Measurements from ENCODE around the gene MESP1. TPM values are rescaled to one million over a fixed set of nuclear protein-coding genes. Genes with fewer than 3 reads are reported as not detected.

Gene MESP1
- total RNA-seq, 1 experiment from 2014 or later = 32.9 TPM

DNA sequence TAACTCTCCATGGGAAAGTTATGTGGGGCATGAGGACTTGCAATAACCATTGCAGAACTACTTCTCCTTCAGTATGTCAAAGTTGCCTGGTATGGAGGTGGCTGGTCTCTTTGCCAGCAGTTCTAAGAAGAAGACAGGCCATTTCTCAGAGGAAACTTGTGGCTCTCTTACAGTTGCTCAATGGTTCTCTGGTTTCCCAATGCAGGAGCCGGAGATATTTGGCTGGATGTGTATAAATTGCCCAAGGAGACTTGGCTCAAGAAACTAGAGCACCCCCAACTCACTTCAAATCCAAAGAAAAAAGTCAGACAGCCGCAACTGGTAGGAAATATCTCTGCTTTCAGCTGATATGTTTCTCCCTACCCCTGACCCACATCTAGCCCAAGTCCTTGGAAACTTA lies 36.3 kb downstream of the MESP1 start:
- intact Hi-C loops (cut with micrococcal nuclease) = no loop called here
- H3K79me2 ChIP-seq (ENCODE audit: low read length) = no peaks in the 10 kb centered on the region
- TF ChIP-seq, protein P1, sequence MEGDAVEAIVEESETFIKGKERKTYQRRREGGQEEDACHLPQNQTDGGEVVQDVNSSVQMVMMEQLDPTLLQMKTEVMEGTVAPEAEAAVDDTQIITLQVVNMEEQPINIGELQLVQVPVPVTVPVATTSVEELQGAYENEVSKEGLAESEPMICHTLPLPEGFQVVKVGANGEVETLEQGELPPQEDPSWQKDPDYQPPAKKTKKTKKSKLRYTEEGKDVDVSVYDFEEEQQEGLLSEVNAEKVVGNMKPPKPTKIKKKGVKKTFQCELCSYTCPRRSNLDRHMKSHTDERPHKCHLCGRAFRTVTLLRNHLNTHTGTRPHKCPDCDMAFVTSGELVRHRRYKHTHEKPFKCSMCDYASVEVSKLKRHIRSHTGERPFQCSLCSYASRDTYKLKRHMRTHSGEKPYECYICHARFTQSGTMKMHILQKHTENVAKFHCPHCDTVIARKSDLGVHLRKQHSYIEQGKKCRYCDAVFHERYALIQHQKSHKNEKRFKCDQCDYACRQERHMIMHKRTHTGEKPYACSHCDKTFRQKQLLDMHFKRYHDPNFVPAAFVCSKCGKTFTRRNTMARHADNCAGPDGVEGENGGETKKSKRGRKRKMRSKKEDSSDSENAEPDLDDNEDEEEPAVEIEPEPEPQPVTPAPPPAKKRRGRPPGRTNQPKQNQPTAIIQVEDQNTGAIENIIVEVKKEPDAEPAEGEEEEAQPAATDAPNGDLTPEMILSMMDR (conservative IDR thresholded peaks at IDR 0.05; ENCODE audit: low read depth, low read length) = no peak
- TF ChIP-seq EZH2 (IDR thresholded peaks at IDR 0.05; ENCODE audit: low read length, unreplicated experiment) = no peak
- no peak for TF ChIP-seq EZH2phosphoT487 (IDR thresholded peaks at IDR 0.05; ENCODE audit: borderline replicate concordance, low read length)
- ChIA-PET POLR2A (ENCODE audit: unreplicated experiment) (no interaction called here), CTCF (no interaction called here)
- BruUV-seq (replicated peaks) = no TSS peak
- no peaks in the 10 kb centered on the region for H3K9me3 ChIP-seq (ENCODE audit: low read length)
- no peaks in the 10 kb centered on the region for H4K20me1 ChIP-seq (ENCODE audit: low read length)
- H3K27me3 ChIP-seq (ENCODE audit: low read length) = no peaks in the 10 kb centered on the region
- H3F3A ChIP-seq (ENCODE audit: low read length, unreplicated experiment) = no peaks in the 10 kb centered on the region
- H3K4me3 ChIP-seq (ENCODE audit: low read length) = no peak overlapping the region
- no peak overlapping the region for H3K4me2 ChIP-seq (ENCODE audit: low read length)
- H3K36me3 ChIP-seq (ENCODE audit: low read depth, low read length) = no peaks in the 10 kb centered on the region
- no peak overlapping the region for H3K9ac ChIP-seq (ENCODE audit: low read length)
- H2AFZ ChIP-seq (ENCODE audit: low read length) = no peak overlapping the region
- H3K9me2 ChIP-seq (replicated peaks; ENCODE audit: low read length) = no peaks in the 10 kb centered on the region
- DNase-seq (no peak), ATAC-seq (no peak)
- H3K4me1 ChIP-seq (ENCODE audit: insufficient read depth, low read length) = no peaks in the 10 kb centered on the region
- H3K27ac ChIP-seq (ENCODE audit: low read length) = no peak overlapping the region

DNA sequence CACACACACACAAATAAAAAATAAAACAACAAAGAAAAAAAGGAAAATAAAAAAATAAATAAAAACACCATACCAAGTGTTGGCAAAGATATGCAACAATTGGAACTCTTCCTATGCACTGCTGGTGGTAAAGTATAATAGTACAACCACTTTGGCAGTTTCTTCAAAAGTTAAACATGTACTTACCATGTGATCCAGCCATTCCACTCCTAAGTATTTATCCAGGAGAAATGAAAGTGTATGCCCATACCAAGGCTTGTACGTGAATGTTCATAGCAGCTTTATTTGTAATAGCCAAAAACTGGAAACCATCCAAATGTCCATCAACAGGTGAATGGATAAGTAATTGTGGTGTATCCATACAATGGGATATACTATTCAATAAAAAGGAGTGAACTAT lies 43.5 kb downstream of the MESP1 start:
- no peak overlapping the region for H3K4me3 ChIP-seq (ENCODE audit: low read length)
- no peaks in the 10 kb centered on the region for H3K9me3 ChIP-seq (ENCODE audit: low read length)
- intact Hi-C loops (cut with micrococcal nuclease) = no loop called here
- BruUV-seq (replicated peaks) = no TSS peak
- H3K36me3 ChIP-seq (ENCODE audit: low read depth, low read length) = no peaks in the 10 kb centered on the region
- H3K9me2 ChIP-seq (replicated peaks; ENCODE audit: low read length) = no peaks in the 10 kb centered on the region
- H3K4me2 ChIP-seq (ENCODE audit: low read length) = no peak overlapping the region
- no peaks in the 10 kb centered on the region for H3K27me3 ChIP-seq (ENCODE audit: low read length)
- no peaks in the 10 kb centered on the region for H3F3A ChIP-seq (ENCODE audit: low read length, unreplicated experiment)
- H3K79me2 ChIP-seq (ENCODE audit: low read length) = no peaks in the 10 kb centered on the region
- no peak overlapping the region for H2AFZ ChIP-seq (ENCODE audit: low read length)
- H3K4me1 ChIP-seq (ENCODE audit: insufficient read depth, low read length) = no peaks in the 10 kb centered on the region
- H4K20me1 ChIP-seq (ENCODE audit: low read length) = no peaks in the 10 kb centered on the region
- ChIA-PET CTCF (no interaction called here), POLR2A (ENCODE audit: unreplicated experiment) (no interaction called here)
- ATAC-seq (no peak), DNase-seq (no peak)
- no peak for TF ChIP-seq EZH2phosphoT487 (IDR thresholded peaks at IDR 0.05; ENCODE audit: borderline replicate concordance, low read length)
- TF ChIP-seq, protein P1 (conservative IDR thresholded peaks at IDR 0.05; ENCODE audit: low read depth, low read length) = no peak
- no peak overlapping the region for H3K27ac ChIP-seq (ENCODE audit: low read length)
- no peak overlapping the region for H3K9ac ChIP-seq (ENCODE audit: low read length)

DNA sequence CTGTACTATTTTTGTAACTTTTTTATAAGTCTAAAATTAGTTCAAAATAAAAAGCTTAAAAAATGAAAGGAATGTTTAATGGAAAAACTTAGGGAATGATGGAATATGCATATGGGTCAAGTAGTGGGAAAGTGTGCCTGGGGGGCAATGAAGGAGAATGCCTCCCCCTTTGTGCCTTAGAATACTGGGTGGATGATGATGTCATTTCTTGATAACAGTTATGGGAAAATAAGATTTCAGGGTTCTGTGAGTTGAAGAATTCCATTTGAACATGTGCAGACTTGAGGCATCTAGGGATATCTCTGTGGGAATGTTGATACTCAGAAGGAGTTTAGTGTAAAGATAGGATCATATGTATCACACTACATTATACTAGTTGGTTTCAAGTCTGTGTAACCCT lies 46.6 kb downstream of the MESP1 start:
- intact Hi-C loops (cut with micrococcal nuclease) = no loop called here
- CTCF ChIA-PET = no interaction called here

More for the DNA sequence above, 46.6 kb downstream of the MESP1 start:
- Histone ChIP-seq H3K4me2 (ENCODE audit: low read length) (no peak overlapping the region), H3K4me3 (ENCODE audit: low read length) (no peak overlapping the region), H3K9me3 (ENCODE audit: low read length) (no peaks in the 10 kb centered on the region), H3F3A (ENCODE audit: low read length, unreplicated experiment) (no peaks in the 10 kb centered on the region), H3K4me1 (ENCODE audit: insufficient read depth, low read length) (no peaks in the 10 kb centered on the region), H4K20me1 (ENCODE audit: low read length) (no peaks in the 10 kb centered on the region), H3K27ac (ENCODE audit: low read length) (no peak overlapping the region), H3K9me2 (replicated peaks; ENCODE audit: low read length) (no peaks in the 10 kb centered on the region), H3K27me3 (ENCODE audit: low read length) (no peaks in the 10 kb centered on the region), H3K36me3 (ENCODE audit: low read depth, low read length) (no peaks in the 10 kb centered on the region), H3K9ac (ENCODE audit: low read length) (no peak overlapping the region), H2AFZ (ENCODE audit: low read length) (no peak overlapping the region), H3K79me2 (ENCODE audit: low read length) (no peaks in the 10 kb centered on the region)
- BruUV-seq (replicated peaks) = no TSS peak
- DNase-seq (no peak), ATAC-seq (no peak)
- POLR2A ChIA-PET (ENCODE audit: unreplicated experiment) = no interaction called here
- TF ChIP-seq EZH2phosphoT487 (IDR thresholded peaks at IDR 0.05; ENCODE audit: borderline replicate concordance, low read length) (no peak), EZH2 (IDR thresholded peaks at IDR 0.05; ENCODE audit: low read length, unreplicated experiment) (no peak)
- TF ChIP-seq, protein P1 (conservative IDR thresholded peaks at IDR 0.05; ENCODE audit: low read depth, low read length) = no peak

Other genes starting within 250 kb of the MESP1 start
- 14.3 and 18.4 TPM in 2 replicates for gene TICRR, start 175.8 kb downstream of the MESP1 start, total RNA-seq (2014; rRNA removed)
- 18.8 and 27.2 TPM in 2 replicates for gene KIF7, start 95.8 kb downstream of the MESP1 start, total RNA-seq (2014; rRNA removed)
- 1.0 and 1.3 TPM in 2 replicates for gene PLIN1, start 71.9 kb downstream of the MESP1 start, total RNA-seq (2014; rRNA removed)
- 7.8 and 9.7 TPM in 2 replicates for gene PEX11A, start 60.5 kb downstream of the MESP1 start, total RNA-seq (2014; rRNA removed)
- gene WDR93, start 60.4 kb downstream of the MESP1 start, total RNA-seq (2014; rRNA removed) = 0.22 TPM in 1 of 2 replicates, not detected in the other
- 1.1 and 1.3 TPM in 2 replicates for gene MESP2, start 25.1 kb upstream of the MESP1 start, total RNA-seq (2014; rRNA removed)
- 113 and 133 TPM in 2 replicates for gene ANPEP, start 63.6 kb upstream of the MESP1 start, total RNA-seq (2014; rRNA removed)
- 18.8 and 19.4 TPM in 2 replicates for gene AP3S2, start 142.7 kb upstream of the MESP1 start, total RNA-seq (2014; rRNA removed)
- gene ARPIN, start 161.7 kb upstream of the MESP1 start, total RNA-seq (2014; rRNA removed) = 4.5 and 8.0 TPM in 2 replicates

Data from PC-3 (cell line).